HEK293 (cell line): ENCODE results near the gene KCNH8.

Experiments
- CTCF ChIA-PET: fragments of 350-600 bp; formaldehyde crosslinking; extraction: SDS; loops from one replicate; lab custom pipeline; 2021; ENCODE audit warnings: antibody characterized with exemption; lab: Yijun Ruan, JAX
- POLR2A ChIA-PET: fragments of 300-600 bp; formaldehyde crosslinking; extraction: SDS; loops from one replicate; lab custom pipeline; 2020; ENCODE audit warnings: antibody characterized with exemption, inconsistent platforms; lab: Yijun Ruan, JAX
- H3K27ac ChIP-seq: fragments of 200-500 bp; sonication (Bioruptor generic); 2 replicates; pipeline ENCODE4 v1.5.1; 2014; ENCODE audit warnings: low read depth, low read length, control low read depth, inconsistent platforms; ENCODE audit errors: extremely low read depth
- H3K36me3 ChIP-seq, 2 experiments: fragments of 200-500 bp in 1 of 2; sonication (Bioruptor generic) in 1 of 2; 1 replicate in 1 of 2; 2 replicates in 1 of 2; pipeline ENCODE4 v1.5.1; 2014 to 2017; ENCODE audit warnings: inconsistent platforms in 2 of 2, low read length in 2 of 2; ENCODE audit not compliant: control insufficient read depth in 2 of 2, insufficient read depth in 1 of 2
- H3K4me1 ChIP-seq: fragments of 200-500 bp; sonication (Bioruptor generic); 2 replicates; pipeline ENCODE4 v1.5.1; 2014; ENCODE audit warnings: mild to moderate bottlenecking, low read length, inconsistent platforms; ENCODE audit not compliant: control insufficient read depth, insufficient read depth
- H3K4me3 ChIP-seq: 2 replicates; pipeline ENCODE4 v1.5.1; 2011; ENCODE audit warnings: low read depth, mild to moderate bottlenecking, control low read depth, low read length, moderate library complexity
- H3K9me3 ChIP-seq: fragments of 200-500 bp; sonication (Bioruptor generic); 2 replicates; pipeline ENCODE4 v1.5.1; 2014; ENCODE audit warnings: low read depth, low read length, inconsistent platforms; ENCODE audit not compliant: control insufficient read depth, insufficient read depth
- GLI2 ChIP-seq: fragments of 450-650 bp; formaldehyde crosslinking; IDR thresholded peaks from 2 replicates; pipeline ENCODE4; 2017; ENCODE audit warnings: missing biosample characterization, missing genetic modification characterization, low read depth, borderline replicate concordance
- HIC1 ChIP-seq: fragments of 450-650 bp; formaldehyde crosslinking; IDR thresholded peaks from 2 replicates; pipeline ENCODE4 v1.5.1; 2016; ENCODE audit warnings: missing biosample characterization, missing genetic modification characterization
- KLF1 ChIP-seq: fragments of 450-650 bp; formaldehyde crosslinking; IDR thresholded peaks from 2 replicates; pipeline ENCODE4 v1.5.1; 2016; ENCODE audit warnings: missing biosample characterization, missing genetic modification characterization
- KLF8 ChIP-seq: fragments of 450-650 bp; formaldehyde crosslinking; IDR thresholded peaks from 2 replicates; pipeline ENCODE4 v1.5.1; 2016; ENCODE audit warnings: missing biosample characterization, missing genetic modification characterization
- SP2 ChIP-seq: fragments of 450-650 bp; formaldehyde crosslinking; IDR thresholded peaks from 2 replicates; pipeline ENCODE4 v1.5.1; 2016; ENCODE audit warnings: missing biosample characterization, missing genetic modification characterization
- ZBTB44 ChIP-seq: fragments of 450-650 bp; IDR thresholded peaks from 2 replicates; pipeline ENCODE4 v1.5.1; 2018; ENCODE audit warnings: missing biosample characterization, mild to moderate bottlenecking, missing genetic modification characterization
- ZFP41 ChIP-seq: fragments of 450-650 bp; formaldehyde crosslinking; IDR thresholded peaks from 2 replicates; pipeline ENCODE4 v1.5.1; 2016; ENCODE audit warnings: missing biosample characterization, missing genetic modification characterization, borderline replicate concordance
- ZIC2 ChIP-seq: fragments of 450-650 bp; formaldehyde crosslinking; IDR thresholded peaks from 2 replicates; pipeline ENCODE4 v1.5.1; 2016; ENCODE audit warnings: missing biosample characterization, missing genetic modification characterization
- ZNF19 ChIP-seq: fragments of 450-650 bp; formaldehyde crosslinking; IDR thresholded peaks from 2 replicates; pipeline ENCODE4; 2016; ENCODE audit warnings: missing biosample characterization, missing genetic modification characterization, low read depth
- ZNF266 ChIP-seq: fragments of 450-650 bp; formaldehyde crosslinking; IDR thresholded peaks from 2 replicates; pipeline ENCODE4 v1.5.1; 2016; ENCODE audit warnings: missing biosample characterization, missing genetic modification characterization, low read depth
- ZNF311 ChIP-seq: fragments of 450-650 bp; formaldehyde crosslinking; IDR thresholded peaks from 2 replicates; pipeline ENCODE4 v1.5.1; 2017; ENCODE audit warnings: missing biosample characterization, missing genetic modification characterization, borderline replicate concordance
- ZNF350 ChIP-seq: fragments of 450-650 bp; formaldehyde crosslinking; IDR thresholded peaks from 2 replicates; pipeline ENCODE4 v1.5.0; 2017; ENCODE audit warnings: missing biosample characterization, mild to moderate bottlenecking, missing genetic modification characterization
- ZNF398 ChIP-seq: fragments of 450-650 bp; formaldehyde crosslinking; IDR thresholded peaks from 2 replicates; pipeline ENCODE4 v1.5.1; 2017; ENCODE audit warnings: missing biosample characterization, missing genetic modification characterization
- ZNF544 ChIP-seq: fragments of 450-650 bp; formaldehyde crosslinking; IDR thresholded peaks from 2 replicates; pipeline ENCODE4 v1.5.0; 2017; ENCODE audit warnings: missing biosample characterization, missing genetic modification characterization
- ZNF596 ChIP-seq: fragments of 450-650 bp; IDR thresholded peaks from 2 replicates; pipeline ENCODE4 v1.5.0; 2018; ENCODE audit warnings: missing biosample characterization, mild to moderate bottlenecking, missing genetic modification characterization, moderate library complexity
- ZNF624 ChIP-seq: fragments of 450-650 bp; formaldehyde crosslinking; IDR thresholded peaks from 2 replicates; pipeline ENCODE4 v1.5.1; 2017; ENCODE audit warnings: missing biosample characterization, missing genetic modification characterization
- ZNF692 ChIP-seq: fragments of 450-650 bp; formaldehyde crosslinking; IDR thresholded peaks from 2 replicates; pipeline ENCODE4 v1.5.1; 2016; ENCODE audit warnings: missing biosample characterization, missing genetic modification characterization
- ZNF785 ChIP-seq: fragments of 450-650 bp; formaldehyde crosslinking; IDR thresholded peaks from 2 replicates; pipeline ENCODE4 v1.5.1; 2016; ENCODE audit warnings: missing biosample characterization, missing genetic modification characterization
- ZNF791 ChIP-seq: fragments of 450-650 bp; formaldehyde crosslinking; IDR thresholded peaks from 2 replicates; pipeline ENCODE4 v1.5.1; 2016; ENCODE audit warnings: missing biosample characterization, missing genetic modification characterization
- TF ChIP-seq, protein P1 (sequence below): fragments of 450-650 bp; formaldehyde crosslinking; IDR thresholded peaks from 2 replicates; pipeline ENCODE4 v1.5.1; 2016; ENCODE audit warnings: missing biosample characterization, missing genetic modification characterization, borderline replicate concordance
- TF ChIP-seq, protein P2 (sequence below): fragments of 450-650 bp; formaldehyde crosslinking; conservative IDR thresholded peaks from 2 replicates; pipeline ENCODE4 v1.5.1; 2016; ENCODE audit warnings: low read depth, missing biosample characterization, missing genetic modification characterization

KCNH8 gene

DNA sequence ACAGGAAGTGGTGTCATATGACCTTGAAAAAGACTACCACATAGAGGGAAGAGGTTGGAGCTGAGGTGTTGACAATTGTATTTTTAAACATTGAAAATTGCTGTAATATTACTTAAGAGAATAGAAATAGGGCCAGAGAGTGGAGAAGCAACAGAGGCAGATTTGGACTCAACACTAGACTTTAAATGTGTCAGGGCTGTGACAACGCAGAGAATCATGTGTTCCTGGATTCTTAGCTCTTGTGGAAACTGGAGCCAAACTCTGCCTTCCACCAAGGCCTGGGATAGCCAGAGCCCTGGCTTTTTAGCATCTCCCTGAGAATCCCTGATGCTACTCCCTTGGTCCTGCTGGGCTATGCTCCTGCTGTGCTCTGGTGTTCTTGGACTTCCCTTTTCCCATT is 277.5 kb downstream of the KCNH8 start (continued):
- no peak for TF ChIP-seq ZNF398 (tag by site-specific recombination)
- no peak for TF ChIP-seq ZNF596
- TF ChIP-seq ZNF785 (tag by site-specific recombination): no peak
- TF ChIP-seq ZBTB44: no peak
- no peak for TF ChIP-seq KLF8 (tag by site-specific recombination)
- TF ChIP-seq, protein P1, sequence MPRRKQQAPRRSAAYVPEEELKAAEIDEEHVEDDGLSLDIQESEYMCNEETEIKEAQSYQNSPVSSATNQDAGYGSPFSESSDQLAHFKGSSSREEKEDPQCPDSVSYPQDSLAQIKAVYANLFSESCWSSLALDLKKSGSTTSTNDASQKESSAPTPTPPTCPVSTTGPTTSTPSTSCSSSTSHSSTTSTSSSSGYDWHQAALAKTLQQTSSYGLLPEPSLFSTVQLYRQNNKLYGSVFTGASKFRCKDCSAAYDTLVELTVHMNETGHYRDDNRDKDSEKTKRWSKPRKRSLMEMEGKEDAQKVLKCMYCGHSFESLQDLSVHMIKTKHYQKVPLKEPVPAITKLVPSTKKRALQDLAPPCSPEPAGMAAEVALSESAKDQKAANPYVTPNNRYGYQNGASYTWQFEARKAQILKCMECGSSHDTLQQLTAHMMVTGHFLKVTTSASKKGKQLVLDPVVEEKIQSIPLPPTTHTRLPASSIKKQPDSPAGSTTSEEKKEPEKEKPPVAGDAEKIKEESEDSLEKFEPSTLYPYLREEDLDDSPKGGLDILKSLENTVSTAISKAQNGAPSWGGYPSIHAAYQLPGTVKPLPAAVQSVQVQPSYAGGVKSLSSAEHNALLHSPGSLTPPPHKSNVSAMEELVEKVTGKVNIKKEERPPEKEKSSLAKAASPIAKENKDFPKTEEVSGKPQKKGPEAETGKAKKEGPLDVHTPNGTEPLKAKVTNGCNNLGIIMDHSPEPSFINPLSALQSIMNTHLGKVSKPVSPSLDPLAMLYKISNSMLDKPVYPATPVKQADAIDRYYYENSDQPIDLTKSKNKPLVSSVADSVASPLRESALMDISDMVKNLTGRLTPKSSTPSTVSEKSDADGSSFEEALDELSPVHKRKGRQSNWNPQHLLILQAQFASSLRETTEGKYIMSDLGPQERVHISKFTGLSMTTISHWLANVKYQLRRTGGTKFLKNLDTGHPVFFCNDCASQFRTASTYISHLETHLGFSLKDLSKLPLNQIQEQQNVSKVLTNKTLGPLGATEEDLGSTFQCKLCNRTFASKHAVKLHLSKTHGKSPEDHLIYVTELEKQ (tag by site-specific recombination): no peak
- no peak for TF ChIP-seq ZNF692
- no peak for TF ChIP-seq ZNF266 (tag by site-specific recombination)

DNA sequence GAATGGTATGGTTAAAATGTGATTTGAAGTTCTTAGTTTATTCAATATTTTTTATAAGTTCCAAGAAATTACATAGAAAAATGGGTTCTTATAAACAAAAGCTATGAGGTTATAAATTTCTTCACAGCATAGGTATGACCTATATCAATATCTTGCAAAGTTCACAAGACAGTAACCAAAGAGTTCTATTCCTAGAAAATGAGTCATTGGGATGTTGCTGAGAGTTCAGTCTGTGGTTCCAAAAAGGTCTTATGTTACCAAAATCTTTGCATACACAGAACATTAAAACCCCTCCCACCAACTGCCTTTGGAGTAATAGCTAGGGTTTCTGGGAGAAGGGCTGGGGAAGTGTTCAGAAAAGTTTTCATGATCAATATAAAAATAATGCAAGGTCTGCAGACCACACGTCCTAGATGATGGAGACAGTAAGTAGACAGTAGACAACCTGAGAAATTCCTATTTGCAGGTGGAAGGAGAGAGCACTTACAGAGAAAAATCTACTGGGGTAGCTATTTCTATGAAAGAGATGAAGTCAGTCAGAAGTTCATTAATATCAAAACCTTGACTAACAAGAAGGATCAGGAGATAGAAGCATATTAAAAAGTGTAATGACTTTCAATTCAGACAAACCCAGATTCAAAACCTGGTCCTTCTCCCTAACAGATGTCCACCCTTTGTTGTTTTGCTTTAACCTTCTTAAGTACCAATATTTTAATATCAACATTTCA is 279.3 kb downstream of the KCNH8 start:
- Histone ChIP-seq H3K27ac (no peak overlapping the region), H3K4me1 (no peaks in the 10 kb centered on the region), H3K9me3 (no peaks in the 10 kb centered on the region), H3K4me3 (no peak overlapping the region), H3K36me3 (no peaks in the 10 kb centered on the region)
- ChIA-PET POLR2A (no interaction called here), CTCF (no interaction called here)
- TF ChIP-seq HIC1 (tag by site-specific recombination): no peak
- TF ChIP-seq ZNF19 (tag by site-specific recombination): no peak
- TF ChIP-seq, protein P2, sequence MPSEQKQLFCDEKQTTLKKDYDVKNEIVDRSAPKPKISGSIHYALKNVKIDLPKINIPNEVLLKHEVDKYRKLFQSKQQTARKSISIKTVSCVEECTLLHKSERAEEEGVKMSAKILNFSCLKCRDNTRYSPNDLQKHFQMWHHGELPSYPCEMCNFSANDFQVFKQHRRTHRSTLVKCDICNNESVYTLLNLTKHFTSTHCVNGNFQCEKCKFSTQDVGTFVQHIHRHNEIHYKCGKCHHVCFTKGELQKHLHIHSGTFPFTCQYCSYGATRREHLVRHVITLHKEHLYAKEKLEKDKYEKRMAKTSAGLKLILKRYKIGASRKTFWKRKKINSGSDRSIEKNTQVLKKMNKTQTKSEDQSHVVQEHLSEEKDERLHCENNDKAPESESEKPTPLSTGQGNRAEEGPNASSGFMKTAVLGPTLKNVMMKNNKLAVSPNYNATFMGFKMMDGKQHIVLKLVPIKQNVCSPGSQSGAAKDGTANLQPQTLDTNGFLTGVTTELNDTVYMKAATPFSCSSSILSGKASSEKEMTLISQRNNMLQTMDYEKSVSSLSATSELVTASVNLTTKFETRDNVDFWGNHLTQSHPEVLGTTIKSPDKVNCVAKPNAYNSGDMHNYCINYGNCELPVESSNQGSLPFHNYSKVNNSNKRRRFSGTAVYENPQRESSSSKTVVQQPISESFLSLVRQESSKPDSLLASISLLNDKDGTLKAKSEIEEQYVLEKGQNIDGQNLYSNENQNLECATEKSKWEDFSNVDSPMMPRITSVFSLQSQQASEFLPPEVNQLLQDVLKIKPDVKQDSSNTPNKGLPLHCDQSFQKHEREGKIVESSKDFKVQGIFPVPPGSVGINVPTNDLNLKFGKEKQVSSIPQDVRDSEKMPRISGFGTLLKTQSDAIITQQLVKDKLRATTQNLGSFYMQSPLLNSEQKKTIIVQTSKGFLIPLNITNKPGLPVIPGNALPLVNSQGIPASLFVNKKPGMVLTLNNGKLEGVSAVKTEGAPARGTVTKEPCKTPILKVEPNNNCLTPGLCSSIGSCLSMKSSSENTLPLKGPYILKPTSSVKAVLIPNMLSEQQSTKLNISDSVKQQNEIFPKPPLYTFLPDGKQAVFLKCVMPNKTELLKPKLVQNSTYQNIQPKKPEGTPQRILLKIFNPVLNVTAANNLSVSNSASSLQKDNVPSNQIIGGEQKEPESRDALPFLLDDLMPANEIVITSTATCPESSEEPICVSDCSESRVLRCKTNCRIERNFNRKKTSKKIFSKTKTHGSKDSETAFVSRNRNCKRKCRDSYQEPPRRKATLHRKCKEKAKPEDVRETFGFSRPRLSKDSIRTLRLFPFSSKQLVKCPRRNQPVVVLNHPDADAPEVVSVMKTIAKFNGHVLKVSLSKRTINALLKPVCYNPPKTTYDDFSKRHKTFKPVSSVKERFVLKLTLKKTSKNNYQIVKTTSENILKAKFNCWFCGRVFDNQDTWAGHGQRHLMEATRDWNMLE: no peak
- no peak for TF ChIP-seq ZNF311 (tag by site-specific recombination)
- TF ChIP-seq ZNF624 (tag by site-specific recombination): no peak
- no peak for TF ChIP-seq KLF1 (tag by site-specific recombination)
- TF ChIP-seq ZNF350 (tag by site-specific recombination): no peak
- no peak for TF ChIP-seq SP2
- no peak for TF ChIP-seq ZIC2 (tag by site-specific recombination)
- no peak for TF ChIP-seq GLI2 (tag by site-specific recombination)
- no peak for TF ChIP-seq ZNF544 (tag by site-specific recombination)
- no peak for TF ChIP-seq ZFP41 (tag by site-specific recombination)
- TF ChIP-seq ZNF791: no peak
